ENCODE results near the gene PTEN.

PTEN gene

DNA sequence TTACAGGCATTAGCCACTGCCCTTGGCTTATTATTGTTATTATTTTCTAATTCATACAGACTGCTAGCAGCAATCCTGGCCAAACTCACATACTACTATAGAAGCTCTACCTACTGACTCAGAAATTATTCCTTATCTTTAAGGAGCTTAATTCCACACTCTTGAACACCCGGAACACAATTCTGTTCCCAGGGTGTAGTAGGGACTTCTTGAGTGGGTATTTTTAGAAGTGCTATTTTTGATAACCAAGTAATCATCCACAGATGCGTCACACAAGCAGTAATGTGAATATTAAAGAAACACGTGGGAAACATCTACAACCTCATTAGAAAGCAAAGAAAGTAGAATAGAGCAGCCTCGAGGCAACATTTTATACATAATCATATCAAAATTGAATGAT, 149.2 kb downstream of the PTEN start:
- intact Hi-C loops (cut with DNase I), result no loop called here
- peak in 7 of 42 donors; percentile 9 to 56 (median 20) for DNase-seq

DNA sequence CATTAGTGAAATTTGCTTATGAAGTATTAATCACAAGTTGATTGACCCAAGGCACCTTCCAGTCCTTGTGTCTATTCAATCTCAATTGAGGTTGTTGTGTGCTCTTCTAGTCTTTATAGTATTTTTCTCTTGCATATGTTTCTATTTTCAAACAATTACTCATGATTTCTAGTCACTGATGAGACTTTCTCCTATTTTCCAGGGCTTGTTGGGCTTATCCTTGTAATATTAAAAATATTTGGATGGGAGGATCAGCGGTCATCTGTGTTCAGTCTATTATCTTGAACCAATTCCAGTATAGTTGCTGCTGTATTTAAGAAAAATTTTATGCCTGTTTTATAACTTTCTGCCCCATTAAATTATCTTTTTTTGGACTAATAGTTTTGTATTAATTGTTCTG, 154.4 kb downstream of the PTEN start:
- intact Hi-C loops (cut with DNase I), result no loop called here
- no peak for DNase-seq

GRCh38 chr10:88019753-88020152, 156.3 kb downstream of the PTEN start:
- DNase-seq, result no peak
- intact Hi-C loops (cut with DNase I), result no loop called here
